ENCODE results near the gene ARVCF.
A peak's percentile ranks its signal among the peaks of the same experiment; 100 is the strongest.

ARVCF gene, protein sequence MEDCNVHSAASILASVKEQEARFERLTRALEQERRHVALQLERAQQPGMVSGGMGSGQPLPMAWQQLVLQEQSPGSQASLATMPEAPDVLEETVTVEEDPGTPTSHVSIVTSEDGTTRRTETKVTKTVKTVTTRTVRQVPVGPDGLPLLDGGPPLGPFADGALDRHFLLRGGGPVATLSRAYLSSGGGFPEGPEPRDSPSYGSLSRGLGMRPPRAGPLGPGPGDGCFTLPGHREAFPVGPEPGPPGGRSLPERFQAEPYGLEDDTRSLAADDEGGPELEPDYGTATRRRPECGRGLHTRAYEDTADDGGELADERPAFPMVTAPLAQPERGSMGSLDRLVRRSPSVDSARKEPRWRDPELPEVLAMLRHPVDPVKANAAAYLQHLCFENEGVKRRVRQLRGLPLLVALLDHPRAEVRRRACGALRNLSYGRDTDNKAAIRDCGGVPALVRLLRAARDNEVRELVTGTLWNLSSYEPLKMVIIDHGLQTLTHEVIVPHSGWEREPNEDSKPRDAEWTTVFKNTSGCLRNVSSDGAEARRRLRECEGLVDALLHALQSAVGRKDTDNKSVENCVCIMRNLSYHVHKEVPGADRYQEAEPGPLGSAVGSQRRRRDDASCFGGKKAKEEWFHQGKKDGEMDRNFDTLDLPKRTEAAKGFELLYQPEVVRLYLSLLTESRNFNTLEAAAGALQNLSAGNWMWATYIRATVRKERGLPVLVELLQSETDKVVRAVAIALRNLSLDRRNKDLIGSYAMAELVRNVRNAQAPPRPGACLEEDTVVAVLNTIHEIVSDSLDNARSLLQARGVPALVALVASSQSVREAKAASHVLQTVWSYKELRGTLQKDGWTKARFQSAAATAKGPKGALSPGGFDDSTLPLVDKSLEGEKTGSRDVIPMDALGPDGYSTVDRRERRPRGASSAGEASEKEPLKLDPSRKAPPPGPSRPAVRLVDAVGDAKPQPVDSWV

DNA sequence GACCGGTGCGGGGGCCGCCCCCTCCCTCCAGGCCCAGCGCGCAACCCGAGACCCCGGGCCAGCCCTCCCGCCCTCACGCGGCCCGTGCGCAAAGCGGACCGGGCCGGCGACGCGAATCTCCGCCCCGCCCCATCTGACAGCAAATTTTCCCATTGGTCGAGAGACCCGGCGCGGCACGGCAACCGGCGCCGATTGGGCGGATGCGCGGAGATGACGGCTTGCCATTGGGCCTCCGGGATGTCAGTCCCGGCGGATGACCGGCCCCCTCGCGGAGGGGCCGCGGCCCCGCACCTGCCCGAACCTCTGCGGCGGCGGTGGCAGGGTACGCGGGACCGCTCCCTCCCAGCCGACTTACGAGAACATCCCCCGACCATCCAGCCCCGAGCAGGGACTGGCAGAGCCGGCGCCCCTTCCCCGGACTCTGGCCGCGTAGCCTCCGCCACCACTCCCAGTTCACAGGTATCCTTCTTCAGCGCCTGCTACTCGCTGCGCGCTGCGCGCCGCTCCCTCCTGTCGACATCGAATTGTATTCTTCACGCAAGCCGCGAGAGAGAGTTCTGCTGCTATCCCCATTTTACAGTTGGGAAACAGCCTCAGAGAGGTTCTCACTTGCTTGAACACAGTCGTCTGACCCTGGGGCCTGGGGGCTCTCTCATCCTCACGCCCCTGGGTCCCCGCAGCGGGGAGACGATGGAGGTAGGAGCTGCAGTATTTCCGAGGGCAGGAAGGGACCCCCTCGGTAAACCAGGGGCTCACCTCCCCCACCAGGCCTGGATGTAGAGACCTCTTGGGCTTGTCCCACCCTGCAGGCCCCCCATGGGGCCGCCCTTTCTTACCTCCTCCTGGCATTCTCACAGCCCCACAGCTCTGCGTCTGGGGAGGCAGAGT, at the start of gene ARVCF:
TSS of gene ARVCF (minus strand) at position 90 of the 888 bp plus-strand sequence. CDS start 26,029 bp downstream, outside the sequence.
- peak; percentile 86 for DNase-seq

DNA sequence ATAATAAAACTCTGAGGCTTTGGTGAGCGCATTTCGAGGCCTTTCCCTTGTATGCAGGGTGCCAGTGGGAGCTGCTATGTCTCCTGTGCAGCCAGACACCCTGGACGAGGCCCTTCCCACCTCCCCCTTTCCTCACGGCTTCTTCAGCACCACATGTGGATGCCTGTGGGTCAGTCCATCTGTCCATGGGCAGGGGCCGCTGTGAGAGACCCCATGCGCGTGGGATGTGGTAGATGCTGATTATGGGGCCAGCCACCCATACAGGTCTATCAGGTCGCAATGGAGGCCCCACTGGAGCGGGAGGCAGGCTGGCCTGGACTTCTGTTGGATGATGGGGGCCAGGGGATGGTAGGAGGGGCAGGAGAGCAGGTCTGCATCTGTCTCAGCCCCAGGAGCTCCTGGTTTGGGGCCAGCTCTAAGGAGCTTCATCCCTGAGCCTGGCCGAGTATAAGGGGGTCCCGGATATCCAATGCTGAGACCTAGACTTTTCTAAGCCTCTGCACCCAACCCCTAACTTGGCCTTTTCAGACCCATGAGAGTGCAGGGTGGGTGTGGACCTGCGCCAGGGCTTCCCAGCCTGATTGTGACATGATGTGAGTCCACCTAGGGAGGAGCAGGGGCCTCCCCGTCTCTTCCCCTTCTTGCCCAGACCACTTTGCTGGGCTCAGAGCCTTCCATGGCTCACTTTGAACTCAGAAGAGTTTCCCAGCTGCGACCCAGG, 49.4 kb upstream of the ARVCF start:
- no peak for DNase-seq

DNA sequence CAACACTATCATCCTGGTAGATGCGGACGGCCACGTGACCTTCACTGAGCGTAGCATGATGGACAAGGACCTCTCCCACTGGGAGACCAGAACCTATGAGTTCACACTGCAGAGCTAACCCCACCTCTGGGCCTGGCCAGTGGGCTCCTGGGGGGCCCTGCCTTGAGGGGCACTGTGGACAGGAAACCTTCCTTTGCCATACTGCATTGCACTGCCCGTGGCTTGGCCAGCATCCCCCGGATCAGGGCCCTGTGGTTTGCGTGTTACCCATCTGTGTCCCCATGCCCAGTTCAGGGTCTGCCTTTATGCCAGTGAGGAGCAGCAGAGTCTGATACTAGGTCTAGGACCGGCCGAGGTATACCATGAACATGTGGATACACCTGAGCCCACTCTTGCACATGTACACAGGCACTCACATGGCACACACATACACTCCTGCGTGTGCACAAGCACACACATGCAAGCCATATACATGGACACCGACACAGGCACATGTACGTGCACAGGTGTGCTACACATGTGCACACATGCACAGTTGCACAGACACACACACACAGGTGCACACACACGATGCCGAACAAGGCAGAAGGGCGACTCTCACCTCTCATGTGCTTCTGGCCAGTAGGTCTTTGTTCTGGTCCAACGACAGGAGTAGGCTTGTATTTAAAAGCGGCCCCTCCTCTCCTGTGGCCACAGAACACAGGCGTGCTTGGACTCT, 48.1 kb upstream of the ARVCF start:
- no peak for DNase-seq

DNA sequence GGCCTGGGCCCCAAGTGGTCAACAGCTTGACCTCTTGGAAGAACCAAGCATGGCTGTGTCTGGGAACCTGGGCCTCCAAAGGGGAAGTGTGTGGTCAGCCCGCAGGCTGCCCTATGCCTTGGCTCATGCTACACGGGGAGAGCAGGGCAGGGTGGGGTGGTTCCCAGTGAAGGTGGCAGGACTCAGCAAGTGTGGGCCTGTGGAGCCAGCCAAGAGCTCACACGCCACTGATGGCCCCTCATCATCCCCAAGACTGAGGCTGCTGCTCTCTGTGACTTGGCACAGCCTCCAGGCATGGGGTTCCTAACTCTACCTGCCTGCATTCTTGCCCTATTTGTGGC, 47.5 kb upstream of the ARVCF start:
- DNase-seq: no peak

DNA sequence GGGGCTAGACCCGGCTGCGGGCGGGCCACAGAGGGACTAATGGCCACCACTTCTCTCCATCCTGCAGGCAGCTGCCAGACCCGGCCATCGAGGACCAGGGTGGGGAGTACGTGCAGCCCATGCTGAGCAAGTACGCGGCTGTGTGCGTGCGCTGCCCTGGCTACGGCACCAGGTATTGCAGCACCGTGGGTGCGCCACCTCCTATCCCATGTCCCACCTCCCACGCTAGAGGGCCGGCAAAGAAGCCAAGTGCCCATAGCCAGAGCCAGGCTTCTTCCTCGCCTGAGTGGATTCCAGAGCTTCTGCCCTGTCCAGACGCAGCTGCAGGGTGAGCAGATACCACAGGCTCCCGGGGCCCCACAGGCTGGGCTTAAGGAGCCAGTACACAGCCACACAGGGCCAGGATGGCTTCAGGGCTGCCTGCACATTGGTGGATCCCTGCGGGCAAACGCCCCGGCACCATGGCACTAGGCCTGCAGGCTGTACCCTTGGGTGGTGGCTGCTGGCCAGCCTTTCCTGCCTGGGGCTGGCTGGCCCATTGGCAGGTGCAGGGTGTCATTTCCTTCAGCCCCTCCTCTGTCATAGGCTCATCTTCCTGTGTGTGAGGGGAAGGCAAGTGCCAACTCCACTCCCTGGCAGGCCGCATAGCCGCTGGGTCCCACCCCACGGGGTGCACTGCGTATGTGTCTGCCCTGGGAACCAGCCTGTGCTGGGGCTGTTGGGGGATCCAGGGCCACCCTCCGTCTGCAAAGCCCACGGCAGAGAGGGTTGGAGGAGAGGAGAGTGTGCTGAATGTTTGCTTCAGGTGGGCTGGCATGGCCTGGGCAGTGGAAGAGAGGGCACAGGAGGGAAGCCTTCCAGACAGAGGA, 46.9 kb upstream of the ARVCF start:
- DNase-seq: no peak

DNA sequence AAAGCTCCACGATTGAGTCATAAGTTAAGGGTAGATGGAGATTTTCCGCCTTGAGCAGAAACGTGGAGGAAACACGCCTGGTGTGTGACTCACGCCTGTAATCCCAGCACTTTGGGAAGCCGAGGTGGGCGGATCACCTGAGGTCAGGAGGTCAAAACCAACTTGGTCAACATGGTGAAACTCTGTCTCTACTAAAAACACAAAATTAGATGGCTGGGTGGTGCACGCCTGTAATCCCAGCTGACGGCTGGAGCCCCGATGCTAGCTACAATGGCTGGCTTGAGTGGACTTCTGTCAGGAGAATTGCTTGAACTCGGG, 46.1 kb upstream of the ARVCF start:
- DNase-seq: no peak

DNA sequence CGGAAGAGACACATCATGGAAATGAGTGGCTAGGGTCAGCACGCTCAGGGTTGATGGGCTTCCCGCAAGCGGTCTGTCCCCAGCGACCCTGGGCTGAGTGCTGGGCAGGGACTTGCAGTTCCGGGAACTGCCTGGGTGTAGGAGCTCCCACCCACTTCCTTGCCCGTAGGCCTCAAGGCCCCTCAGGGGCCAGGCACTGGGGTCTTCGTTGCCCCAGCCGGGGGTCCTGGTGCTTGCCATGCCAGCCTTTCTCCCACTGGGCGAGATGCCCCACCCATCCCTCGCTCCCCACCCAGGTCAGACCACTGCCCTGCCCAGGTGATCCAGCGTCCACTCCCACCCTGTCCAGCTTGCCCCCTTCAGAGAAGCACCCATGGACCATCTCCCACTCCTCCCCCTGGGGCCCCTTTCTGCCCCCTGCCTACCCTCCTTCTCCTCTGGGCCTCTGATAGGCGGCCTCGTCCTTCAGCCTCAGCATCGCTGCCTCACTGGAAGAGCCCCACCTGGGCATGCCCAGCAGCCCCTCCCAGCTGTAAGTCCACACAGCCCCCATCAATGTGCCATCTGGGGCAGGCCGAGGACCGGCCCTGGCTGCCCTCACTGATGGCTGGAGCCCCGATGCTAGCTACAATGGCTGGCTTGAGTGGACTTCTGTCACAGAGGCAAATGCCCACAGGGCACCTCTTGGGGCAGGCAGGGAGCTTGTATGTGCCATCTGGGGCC, 45.6 kb upstream of the ARVCF start:
- DNase-seq: no peak

DNA sequence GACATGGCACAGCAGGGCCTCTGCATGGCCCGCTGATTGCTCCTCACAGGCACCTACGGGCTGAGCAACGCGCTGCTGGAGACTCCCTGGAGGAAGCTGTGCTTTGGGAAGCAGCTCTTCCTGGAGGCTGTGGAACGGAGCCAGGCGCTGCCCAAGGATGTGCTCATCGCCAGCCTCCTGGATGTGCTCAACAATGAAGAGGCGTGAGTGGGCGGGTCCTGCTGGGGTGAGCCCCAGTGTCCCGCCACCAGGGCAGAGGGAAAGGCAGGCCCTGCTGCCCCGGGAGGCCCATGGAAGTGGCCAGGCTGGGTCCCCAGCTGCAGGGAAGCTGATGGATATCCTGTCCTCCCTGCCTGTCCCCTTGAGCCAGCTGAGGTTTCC, 44.8 kb upstream of the ARVCF start:
- DNase-seq: no peak

DNA sequence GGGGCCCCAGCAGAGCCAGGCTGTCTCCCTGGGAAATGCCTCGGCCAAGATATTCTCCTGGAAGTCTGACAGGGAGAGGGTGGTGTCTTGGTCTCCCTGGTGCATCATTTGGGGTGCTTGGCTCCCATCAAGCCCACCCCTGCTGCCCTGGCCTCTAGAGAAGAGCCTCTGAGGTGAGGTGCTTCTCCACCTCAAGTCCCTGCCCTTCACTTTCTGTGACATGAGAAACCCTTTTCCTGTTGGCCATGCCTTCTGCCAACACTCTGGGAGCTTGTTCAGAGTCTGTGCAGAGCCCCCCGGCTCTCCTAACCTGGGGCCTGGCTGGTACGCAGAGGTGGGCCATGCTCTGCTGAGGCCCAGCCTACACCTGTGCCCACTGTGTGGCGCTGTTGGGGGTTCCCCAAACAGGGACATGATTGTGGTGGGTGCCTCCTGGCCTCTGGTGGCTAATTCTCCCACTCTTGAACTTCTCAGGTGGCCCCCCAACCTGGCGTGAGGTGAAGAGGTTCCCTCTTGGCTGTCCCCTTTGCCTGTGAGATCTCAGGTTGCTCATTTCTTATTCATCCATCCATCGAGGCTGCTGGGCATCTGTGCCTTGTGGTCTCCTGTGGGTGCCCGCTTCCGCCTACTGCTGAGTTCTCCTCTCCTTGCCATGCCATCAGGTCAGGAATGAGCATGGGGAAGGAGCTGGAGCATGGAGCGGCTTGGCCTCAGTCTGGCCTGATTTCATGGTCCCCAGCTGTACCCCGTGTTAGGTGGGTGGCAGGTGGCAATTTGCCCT, 44.3 kb upstream of the ARVCF start:
- no peak for DNase-seq

DNA sequence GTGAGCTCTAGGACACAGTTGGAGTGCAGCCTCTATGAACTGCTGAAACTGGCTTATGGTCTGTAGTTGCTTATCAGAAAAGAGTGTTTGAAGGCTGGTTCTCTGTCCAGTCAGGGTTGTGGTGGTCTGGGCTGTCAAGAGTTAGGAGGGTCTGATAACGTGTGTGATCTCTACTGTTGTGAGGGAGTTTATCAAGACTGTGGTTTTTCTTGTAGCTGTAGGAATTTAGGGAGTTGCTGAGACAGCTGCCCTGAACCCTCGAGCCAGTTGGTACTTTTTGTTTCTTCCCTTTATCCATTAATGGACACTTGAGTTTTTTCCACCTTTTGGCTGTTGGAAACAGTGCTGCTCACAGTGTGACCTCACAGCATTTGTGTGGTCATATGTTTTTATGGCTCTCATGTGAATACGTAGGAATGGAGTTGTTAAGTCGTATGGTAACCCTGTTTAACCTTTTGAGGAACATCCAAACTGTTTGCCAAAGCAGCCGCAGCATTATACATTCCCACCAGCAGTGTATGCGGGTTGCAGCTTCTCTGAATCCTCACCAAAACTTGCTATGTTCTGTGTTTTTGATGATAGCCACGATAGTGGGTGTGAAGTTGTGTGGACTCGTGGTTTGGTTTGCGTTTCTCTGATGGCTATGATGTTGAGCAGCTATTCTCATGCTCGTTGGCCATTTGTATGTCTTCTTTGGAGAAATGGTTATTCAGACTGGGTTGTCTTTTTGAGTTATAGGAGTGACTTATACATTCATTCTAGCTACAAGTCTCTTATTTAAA, 42.6 kb upstream of the ARVCF start:
- DNase-seq: no peak

DNA sequence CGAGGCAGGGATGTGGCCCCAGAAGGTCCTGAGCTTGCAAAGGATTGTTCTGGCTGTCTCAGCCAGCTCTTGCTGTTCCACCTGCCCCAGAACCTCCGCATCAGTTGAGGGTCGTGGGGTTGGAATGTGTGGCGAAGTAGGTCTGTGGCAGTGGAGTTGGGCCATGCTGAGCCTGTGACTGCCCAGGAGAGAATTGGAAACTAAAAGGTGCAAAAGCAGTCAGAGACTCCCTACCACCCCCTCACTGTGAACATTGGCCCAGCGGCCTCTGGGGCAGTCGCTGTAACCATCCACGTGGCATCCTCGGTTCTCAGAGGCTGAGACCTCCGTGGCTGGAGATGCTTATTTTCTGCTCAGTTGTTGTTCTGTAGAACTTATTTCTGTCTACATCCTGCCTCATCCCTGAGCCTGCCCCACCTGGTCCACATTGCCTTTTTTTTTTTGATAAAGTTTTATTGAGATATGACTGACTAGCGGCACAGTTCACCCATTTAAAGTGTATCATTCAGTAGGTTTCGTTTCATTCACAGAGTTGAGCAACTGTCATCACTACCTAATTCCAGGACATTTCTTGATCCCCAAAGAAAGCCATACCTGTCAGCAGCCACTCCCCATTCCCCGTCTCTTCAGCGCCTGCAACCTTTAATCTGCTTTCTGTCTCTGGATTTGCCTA, 41.1 kb upstream of the ARVCF start:
- DNase-seq: no peak

DNA sequence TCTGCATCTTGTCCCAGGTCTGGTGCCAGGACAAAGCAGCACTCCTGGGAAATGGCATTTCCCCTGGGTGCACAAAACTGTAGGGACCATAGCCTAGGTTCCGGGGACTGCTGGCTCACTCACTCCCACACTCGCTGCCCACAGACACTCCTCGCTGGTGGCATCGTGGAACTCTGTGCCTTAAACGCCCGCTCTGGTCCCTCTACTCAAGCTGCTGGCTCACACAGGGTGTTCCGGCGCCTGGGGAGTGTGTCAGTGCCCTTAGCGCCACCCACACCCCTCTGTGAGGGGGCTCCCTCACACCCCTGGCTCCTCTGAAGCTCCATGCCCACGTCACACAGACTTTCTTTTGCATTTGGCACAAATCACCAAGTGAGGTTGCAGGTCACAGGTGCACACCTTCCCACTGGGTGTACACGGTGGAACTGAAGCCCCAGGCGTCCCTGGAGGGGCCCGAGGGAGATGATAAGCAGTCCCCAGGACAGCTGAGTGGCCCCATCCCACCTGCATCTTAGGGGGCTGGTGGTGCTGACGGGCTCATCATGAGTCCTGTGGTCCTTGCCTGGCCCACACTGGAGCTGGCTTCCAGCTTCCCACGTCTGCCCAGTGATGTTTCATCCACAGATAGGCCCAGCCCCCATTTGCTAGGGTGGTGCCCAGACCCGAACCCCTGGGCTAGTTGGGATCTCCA, 40.2 kb upstream of the ARVCF start:
- no peak for DNase-seq

DNA sequence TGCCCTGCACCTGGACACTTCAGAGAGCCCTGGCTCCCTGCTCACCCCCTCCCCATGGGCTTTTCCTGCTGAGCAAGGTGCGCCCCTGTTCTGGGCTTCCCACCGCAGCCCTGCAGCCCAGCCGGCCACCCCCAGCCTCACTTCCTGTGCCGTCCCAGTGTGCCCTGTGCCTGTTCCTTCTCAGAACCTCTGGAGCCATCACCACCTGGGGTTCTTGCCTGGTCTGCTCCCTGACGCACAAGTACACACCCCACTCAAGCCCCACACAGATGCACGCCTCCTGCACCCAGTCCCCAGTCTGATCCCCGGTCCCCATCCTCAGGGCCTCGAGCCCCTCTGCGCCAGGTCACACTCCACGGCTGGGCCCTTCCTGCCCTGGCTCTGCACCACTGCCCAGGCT, 39.5 kb upstream of the ARVCF start:
- no peak for DNase-seq

DNA sequence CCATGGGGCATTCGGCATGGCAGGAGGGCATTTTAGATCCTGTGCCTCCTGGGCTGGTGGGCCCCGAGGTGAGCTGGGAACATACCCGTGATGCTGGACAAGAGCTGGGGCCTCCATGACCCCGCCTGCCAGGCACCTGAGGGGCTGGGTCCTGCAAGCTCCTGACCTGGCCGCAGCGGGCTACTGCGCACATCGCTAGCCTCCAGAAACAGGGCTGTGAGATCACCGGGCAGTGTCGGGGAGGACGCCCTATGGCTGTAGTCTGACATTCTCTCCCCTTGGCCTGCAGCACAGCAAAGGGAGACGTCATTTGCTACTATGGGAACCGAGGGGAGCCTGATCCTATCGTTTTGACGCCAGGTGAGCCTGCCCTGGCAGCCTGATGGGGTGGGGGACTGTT, 39.0 kb upstream of the ARVCF start:
- DNase-seq: no peak

DNA sequence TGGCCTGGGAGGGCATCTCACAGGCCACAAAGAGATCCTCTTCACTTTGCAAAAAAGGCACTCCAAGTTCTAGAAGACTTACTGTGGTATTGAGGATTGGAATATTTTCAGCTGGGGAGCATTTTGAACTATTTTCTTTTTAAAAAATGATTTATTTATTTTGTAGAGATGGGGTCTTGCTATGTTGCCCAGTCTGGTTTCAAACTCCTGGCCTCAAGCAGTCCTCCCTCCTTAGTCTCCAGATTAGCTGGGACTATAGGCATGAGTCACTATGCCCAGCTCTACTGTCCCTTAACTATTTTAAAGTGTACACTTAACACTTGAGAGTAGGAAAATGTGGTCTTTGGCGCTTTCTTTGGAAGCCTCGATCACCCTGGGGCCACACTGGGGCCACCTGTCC, 38.5 kb upstream of the ARVCF start:
- DNase-seq: no peak

DNA sequence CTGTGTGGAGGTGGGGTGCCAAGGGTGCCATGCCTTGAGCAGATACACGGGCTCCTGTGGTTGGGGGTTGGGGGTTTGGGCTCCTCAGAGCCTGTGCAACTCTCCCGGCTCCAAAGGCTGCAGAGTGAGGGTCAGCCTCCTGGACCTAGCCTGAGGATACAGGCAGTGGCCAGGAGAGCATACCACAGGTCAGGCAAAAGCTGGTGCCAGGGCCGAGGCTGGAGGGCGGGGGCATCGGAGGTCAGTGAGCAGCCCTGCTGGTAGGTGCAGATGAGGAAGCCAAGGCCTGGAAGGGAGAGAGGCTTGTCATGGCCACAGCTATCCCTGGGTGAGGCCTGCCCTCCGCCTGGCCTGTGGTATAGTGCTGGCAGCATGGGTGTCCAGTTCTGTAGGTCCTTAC, 37.9 kb upstream of the ARVCF start:
- DNase-seq: no peak

DNA sequence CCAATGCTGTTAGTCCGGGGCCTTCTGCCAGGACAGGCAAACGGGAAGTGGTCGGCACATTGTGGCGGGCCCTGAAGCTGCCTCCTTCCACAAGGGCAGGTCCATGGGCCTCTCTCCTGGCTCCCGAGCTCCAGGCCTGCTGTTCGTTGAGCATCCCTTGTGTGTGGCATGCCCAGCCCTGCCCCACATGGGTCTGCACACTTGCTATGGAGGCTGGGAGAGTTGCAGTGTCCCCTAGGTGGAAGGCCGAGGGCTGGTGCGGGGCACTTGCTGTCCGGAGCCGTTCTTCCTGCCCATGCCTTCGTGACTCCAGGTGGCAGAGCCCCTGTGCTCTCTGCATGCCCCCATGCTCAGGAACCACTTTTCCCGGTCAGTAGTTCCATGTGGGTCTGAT, 37.4 kb upstream of the ARVCF start:
- DNase-seq: no peak

Data from NCI-H1436 (cell line).